Iris pigment epithelial cell (primary cell): ENCODE data around the gene WDR90.

Experiments used
- DNase-seq: peaks from one replicate; pipeline ENCODE4 v3.0.0-alpha.2; 2011; ENCODE audit warnings: low read depth

The WDR90 gene

GRCh38 chr16:626787-627453 is 22.2 kb upstream of the WDR90 start:
- peak; percentile 97 for DNase-seq

GRCh38 chr16:627454-628239 is 21.5 kb upstream of the WDR90 start:
- DNase-seq, result no peak

GRCh38 chr16:628321-629061 is 20.7 kb upstream of the WDR90 start:
- no peak for DNase-seq

GRCh38 chr16:629185-629832 is 19.9 kb upstream of the WDR90 start:
- no peak for DNase-seq

- DNase-seq, result no peak
These were observed 19.3 kb upstream of the WDR90 start for GRCh38 chr16:629833-630248.

- no peak for DNase-seq
These were observed 18.8 kb upstream of the WDR90 start for GRCh38 chr16:630249-630814.

- no peak for DNase-seq
These were observed 18.3 kb upstream of the WDR90 start, which contains the start of gene WFIKKN1 for GRCh38 chr16:630815-631405. TSS of gene WFIKKN1 (plus strand) at chr16:630985. CDS start at chr16:631254, 269 bp downstream.

GRCh38 chr16:631808-632358 is 17.3 kb upstream of the WDR90 start:
- DNase-seq, result no peak

- DNase-seq, result no peak
These were observed 16.5 kb upstream of the WDR90 start for GRCh38 chr16:632486-633335.

GRCh38 chr16:633336-634050 is 15.7 kb upstream of the WDR90 start:
- no peak for DNase-seq

- no peak for DNase-seq
These were observed 15.0 kb upstream of the WDR90 start for GRCh38 chr16:634051-634670.

- no peak for DNase-seq
These were observed 14.2 kb upstream of the WDR90 start for GRCh38 chr16:634996-635395.

- no peak for DNase-seq
These were observed 13.5 kb upstream of the WDR90 start for GRCh38 chr16:635573-636205.

GRCh38 chr16:636206-637080 is 12.7 kb upstream of the WDR90 start, which contains the start of gene METTL26:
TSS of gene METTL26 (minus strand) at chr16:636305. CDS start at chr16:636290, 15 bp downstream.
- peak; percentile 94 for DNase-seq

GRCh38 chr16:637081-638018 is 11.8 kb upstream of the WDR90 start:
- peak; percentile 82 for DNase-seq

- no peak for DNase-seq
These were observed 11.1 kb upstream of the WDR90 start for GRCh38 chr16:638034-638543.
